K562 (cell line): Measurements from ENCODE around the gene CRACR2B. TPM values are rescaled to one million over a fixed set of nuclear protein-coding genes. Genes with fewer than 3 reads are reported as not detected.

Experiments used
- ATF7 ChIP-seq: fragments of 450-650 bp; IDR thresholded peaks from 2 replicates; pipeline ENCODE4 v1.7.1; 2014; ENCODE audit warnings: mild to moderate bottlenecking, moderate library complexity
- E2F3 ChIP-seq: fragments of 250-450 bp; sonication (Bioruptor Pico); IDR thresholded peaks from 2 replicates; pipeline ENCODE4 v1.4.0; 2020; ENCODE audit warnings: mild to moderate bottlenecking
- E2F6 ChIP-seq, 2 experiments: IDR thresholded peaks; 2 replicates each; pipeline ENCODE4 v1.6.1; 2011; ENCODE audit warnings: borderline replicate concordance in 1 of 2, control low read depth in 1 of 2, low read depth in 1 of 2, low read length in 1 of 2, mild to moderate bottlenecking in 1 of 2, mixed read lengths in 1 of 2, moderate library complexity in 1 of 2; ENCODE audit not compliant: insufficient read depth in 1 of 2, insufficient read length in 1 of 2, poor library complexity in 1 of 2, severe bottlenecking in 1 of 2; ENCODE audit errors: extremely low read depth in 1 of 2
- EGR1 ChIP-seq: fragments of 450-650 bp; conservative IDR thresholded peaks from 2 replicates; pipeline ENCODE4 v1.6.1; 2017; ENCODE audit warnings: mild to moderate bottlenecking
- FOXJ3 ChIP-seq: sonication (generic); formaldehyde crosslinking; IDR thresholded peaks from 2 replicates; pipeline ENCODE4 v1.4.0; 2020; ENCODE audit warnings: mild to moderate bottlenecking, missing genetic modification reagents
- HCFC1 ChIP-seq: IDR thresholded peaks from 2 replicates; pipeline ENCODE4 v1.6.1; 2012; ENCODE audit warnings: low read depth, low read length, improper control_type of control experiment
- HDAC6 ChIP-seq: IDR thresholded peaks from 2 replicates; pipeline ENCODE4 v1.6.1; 2012; ENCODE audit warnings: low read depth, mild to moderate bottlenecking, control low read depth, inconsistent platforms, low read length, moderate library complexity
- HMGN3 ChIP-seq: IDR thresholded peaks from 2 replicates; pipeline ENCODE4 v1.6.1; 2011; ENCODE audit warnings: borderline replicate concordance, low read depth, mild to moderate bottlenecking, mixed read lengths, low read length; ENCODE audit not compliant: insufficient read length; ENCODE audit errors: extremely low read depth
- JUN ChIP-seq, 2 experiments: sonication (generic) in 1 of 2; formaldehyde crosslinking in 1 of 2; IDR thresholded peaks; 2 replicates each; pipeline versions ENCODE4 v1.6.1 to v1.8.0; 2012 to 2022; ENCODE audit warnings: borderline replicate concordance in 2 of 2, mild to moderate bottlenecking in 2 of 2, improper control_type of control experiment in 1 of 2, low read depth in 1 of 2, low read length in 1 of 2, missing genetic modification reagents in 1 of 2
- NR2C1 ChIP-seq, 2 experiments: fragments of 450-650 bp; IDR thresholded peaks; 2 replicates each; pipeline ENCODE4 v1.6.1; 2017; ENCODE audit warnings: mild to moderate bottlenecking in 2 of 2, antibody characterized with exemption in 1 of 2, inconsistent platforms in 1 of 2, missing compliant biosample characterization in 1 of 2, missing genetic modification characterization in 1 of 2
- NR2C2 ChIP-seq, 2 experiments: fragments of 200-800 bp in 1 of 2; sonication (Bioruptor generic) in 1 of 2; sonication (generic) in 1 of 2; formaldehyde crosslinking in 1 of 2; IDR thresholded peaks; 2 replicates each; pipeline versions ENCODE4 v1.6.1 to v1.8.0; 2016 to 2022; ENCODE audit warnings: mild to moderate bottlenecking in 1 of 2, missing compliant biosample characterization in 1 of 2, missing genetic modification characterization in 1 of 2, missing genetic modification reagents in 1 of 2
- NRF1 ChIP-seq, 2 experiments: fragments of 450-650 bp; IDR thresholded peaks in 1 of 2; conservative IDR thresholded peaks in 1 of 2; 2 replicates each; pipeline ENCODE4 v1.6.1; 2014; ENCODE audit warnings: mild to moderate bottlenecking in 2 of 2
- PCBP1 ChIP-seq: fragments of 200-400 bp; formaldehyde crosslinking; IDR thresholded peaks from 2 replicates; pipeline ENCODE4 v1.6.1; 2018; ENCODE audit warnings: mild to moderate bottlenecking, low read depth, low read length; ENCODE audit not compliant: poor library complexity, severe bottlenecking
- POLR2G ChIP-seq: fragments of 200-400 bp; formaldehyde crosslinking; IDR thresholded peaks from 2 replicates; pipeline ENCODE4 v1.6.1; 2017; ENCODE audit warnings: low read depth, mild to moderate bottlenecking, antibody characterized with exemption, low read length, moderate library complexity
- RBM14 ChIP-seq: fragments of 200-400 bp; formaldehyde crosslinking; IDR thresholded peaks from 2 replicates; pipeline ENCODE4 v1.6.1; 2018; ENCODE audit warnings: low read depth, mild to moderate bottlenecking, low read length, moderate library complexity, borderline replicate concordance; ENCODE audit not compliant: insufficient read depth
- SIN3A ChIP-seq, 2 experiments: fragments of 150-350 bp in 1 of 2; IDR thresholded peaks; 2 replicates each; pipeline ENCODE4 v1.6.1; 2011 to 2016; ENCODE audit warnings: borderline replicate concordance in 2 of 2, low read depth in 2 of 2, low read length in 2 of 2, mild to moderate bottlenecking in 2 of 2, moderate library complexity in 2 of 2; ENCODE audit not compliant: control insufficient read depth in 1 of 2
- SRSF3 ChIP-seq: fragments of 200-400 bp; formaldehyde crosslinking; IDR thresholded peaks from 2 replicates; pipeline ENCODE4 v1.6.1; 2016; ENCODE audit warnings: mild to moderate bottlenecking, low read length, moderate library complexity; ENCODE audit not compliant: insufficient read depth
- TFAP4 ChIP-seq: sonication (generic); formaldehyde crosslinking; IDR thresholded peaks from 2 replicates; pipeline ENCODE4 v1.8.0; 2022; ENCODE audit warnings: missing genetic modification reagents, mild to moderate bottlenecking, moderate library complexity, borderline replicate concordance
- TGIF2 ChIP-seq: sonication (generic); formaldehyde crosslinking; IDR thresholded peaks from 2 replicates; pipeline ENCODE4 v1.8.1; 2022; ENCODE audit warnings: mild to moderate bottlenecking, missing genetic modification reagents, moderate library complexity
- ZBED1 ChIP-seq: IDR thresholded peaks from 2 replicates; pipeline ENCODE4 v1.6.1; 2014
- ZBTB7A ChIP-seq: IDR thresholded peaks from 2 replicates; pipeline ENCODE4 v1.6.1; 2011; ENCODE audit warnings: low read depth, mild to moderate bottlenecking, low read length, moderate library complexity, borderline replicate concordance; ENCODE audit not compliant: control insufficient read depth
- ZNF347 ChIP-seq: fragments of 450-650 bp; formaldehyde crosslinking; IDR thresholded peaks from 2 replicates; pipeline ENCODE4 v1.4.0; 2020; ENCODE audit warnings: low read depth, mild to moderate bottlenecking, moderate library complexity
- polyA plus RNA-seq, 8 experiments: library from polyadenylated mRNA; depleted of rRNA in 4 of 8; stranded (reverse) in 5 of 8; unstranded in 3 of 8; fragments of >200 nt; fragmentation: Nextera tagmentation in 2 of 8; fragmentation: Illumina TruSeq in 1 of 8; extraction: Ambion mirVana in 2 of 8; extraction: Trizol in 1 of 8; gene quantifications; 2 replicates each; pipeline versions ENCODE4 v1.2.1 to v1.2.3, GENCODE V29; 2011 to 2014; ENCODE audit warnings: inconsistent platforms in 1 of 8, missing spikeins in 1 of 8
- total RNA-seq, 7 experiments: library from RNA; depleted of rRNA in 6 of 7; stranded (reverse); fragments of >200 nt in 6 of 7; fragmentation: Illumina TruSeq in 2 of 7; extraction: Trizol in 2 of 7; gene quantifications; 2 replicates each; pipeline versions ENCODE4 v1.2.1 to v1.2.3, GENCODE V29; 2011 to 2021; ENCODE audit warnings: low replicate concordance in 1 of 7

The CRACR2B gene
- total and polyA plus RNA-seq, 9 of the 15 experiments (the other 6 are each of a cell fraction or from before 2014, with no cell fraction given) = 0.10 to 51.0 (median 6.0) TPM

GRCh38 chr11:819943-820649 lies 7.6 kb upstream of the CRACR2B start (continued):
- TF ChIP-seq PCBP1 = peak; percentile 65
- peak; percentile 50; the same call in 1 of the 2 replicates for TF ChIP-seq NR2C1 (IDR thresholded peaks at IDR 0.05)
- TF ChIP-seq NR2C1 (tag; IDR thresholded peaks at IDR 0.05) = 0 out of 2 replicates have a peak, but pooled peaks have one; percentile 16
- no peak for TF ChIP-seq ZNF347 (CRISPR knock-in tag)
- TF ChIP-seq SIN3A (IDR thresholded peaks at IDR 0.05; ENCODE audit: borderline replicate concordance in 2 of 2, control insufficient read depth in 1 of 2, low read depth in 2 of 2, low read length in 2 of 2) = 0 out of 4 replicates have a peak, but pooled peaks of 1 of the 2 experiments have one; percentile 24
- TF ChIP-seq FOXJ3 (CRISPR knock-in tag) = no peak
- 0 out of 2 replicates have a peak, but pooled peaks have one; percentile 31 for TF ChIP-seq TGIF2 (CRISPR knock-in tag)
- no peak for TF ChIP-seq HCFC1
- no peak for TF ChIP-seq JUN (IDR thresholded peaks at IDR 0.05; ENCODE audit: borderline replicate concordance, low read depth, low read length)
- TF ChIP-seq JUN (CRISPR knock-in tag; IDR thresholded peaks at IDR 0.05; ENCODE audit: borderline replicate concordance) = peak; percentile 25; the same call in 1 of the 2 replicates
- no peak for TF ChIP-seq HDAC6
- TF ChIP-seq E2F6 (IDR thresholded peaks at IDR 0.05; ENCODE audit: borderline replicate concordance in 1 of 2, extremely low read depth in 1 of 2, insufficient read depth in 1 of 2, insufficient read length in 1 of 2, low read depth in 1 of 2, low read length in 1 of 2, poor library complexity in 1 of 2, severe bottlenecking in 1 of 2) = no peak
- 0 out of 2 replicates have a peak, but pooled peaks have one; percentile 42 for TF ChIP-seq SRSF3
- TF ChIP-seq TFAP4 (CRISPR knock-in tag) = peak; percentile 42; the same call in 1 of the 2 replicates
- no peak for TF ChIP-seq ATF7
- 0 out of 2 replicates have a peak, but pooled peaks have one; percentile 39 for TF ChIP-seq E2F3
- TF ChIP-seq HMGN3 = peak; percentile 35
- peak; percentile 55; the same call in 1 of the 2 replicates for TF ChIP-seq RBM14
- TF ChIP-seq ZBTB7A = 0 out of 2 replicates have a peak, but pooled peaks have one; percentile 12
- no peak for TF ChIP-seq NR2C2 (CRISPR knock-in tag; IDR thresholded peaks at IDR 0.05)
- peak; percentile 94 for TF ChIP-seq NR2C2 (tag; IDR thresholded peaks at IDR 0.05)
- peak; percentile 24 for TF ChIP-seq POLR2G
- TF ChIP-seq NRF1 (conservative IDR thresholded peaks at IDR 0.05 in 1 of 2, IDR thresholded peaks at IDR 0.05 in 1 of 2) = peak in 1 of 2 experiments; percentile 35; a peak in 2 of 4 replicates
- TF ChIP-seq ZBED1 = no peak
- TF ChIP-seq EGR1 = peak; percentile 13; the same call in 1 of the 2 replicates
